ENCODE results near the gene LPP. TPM values are rescaled to one million over a fixed set of nuclear protein-coding genes. Genes with fewer than 3 reads are reported as not detected.

The LPP gene
- total RNA-seq, 3 donors from 2014 or later (not counting 1 experiment from before 2014, with no cell fraction given): 137 to 163 (median 149) TPM

DNA sequence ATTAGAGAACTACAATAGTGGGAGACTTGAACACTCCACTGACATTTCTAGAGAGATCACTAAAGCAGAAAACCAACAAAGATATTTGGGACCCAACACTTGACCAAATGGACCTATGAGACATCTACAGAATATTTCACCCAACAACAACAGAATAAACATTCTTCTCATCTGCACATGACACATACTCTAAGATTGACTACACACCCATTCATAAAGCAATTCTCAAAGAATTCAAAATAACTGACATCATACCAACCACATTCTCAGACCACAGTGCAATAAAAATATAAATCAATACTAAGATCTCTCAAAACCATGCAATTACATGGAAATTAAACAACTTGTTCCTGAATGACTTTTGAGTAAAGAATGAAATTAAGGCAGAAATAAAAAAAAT lies 473.7 kb downstream of the LPP start:
- no peaks in the 10 kb centered on the region for H3K36me3 ChIP-seq (ENCODE audit: control insufficient read depth, insufficient read depth, low read length)
- no peaks in the 10 kb centered on the region for H3K4me1 ChIP-seq (ENCODE audit: control insufficient read depth, insufficient read depth, low read length)
- H3K9me3 Mint-ChIP-seq: no peaks in the 10 kb centered on the region
- intact Hi-C loops (cut with micrococcal nuclease): no loop called here
- no peak overlapping the region for H3K27ac ChIP-seq (ENCODE audit: low read length)
- H3K9me3 ChIP-seq (ENCODE audit: control insufficient read depth, insufficient read depth, low read length): no peaks in the 10 kb centered on the region
- H3K36me3 Mint-ChIP-seq: no peaks in the 10 kb centered on the region
- H3K4me1 Mint-ChIP-seq: peaks cover 0 to 15% of the 10 kb centered on the region in 2 donors
- TF ChIP-seq, protein P1, sequence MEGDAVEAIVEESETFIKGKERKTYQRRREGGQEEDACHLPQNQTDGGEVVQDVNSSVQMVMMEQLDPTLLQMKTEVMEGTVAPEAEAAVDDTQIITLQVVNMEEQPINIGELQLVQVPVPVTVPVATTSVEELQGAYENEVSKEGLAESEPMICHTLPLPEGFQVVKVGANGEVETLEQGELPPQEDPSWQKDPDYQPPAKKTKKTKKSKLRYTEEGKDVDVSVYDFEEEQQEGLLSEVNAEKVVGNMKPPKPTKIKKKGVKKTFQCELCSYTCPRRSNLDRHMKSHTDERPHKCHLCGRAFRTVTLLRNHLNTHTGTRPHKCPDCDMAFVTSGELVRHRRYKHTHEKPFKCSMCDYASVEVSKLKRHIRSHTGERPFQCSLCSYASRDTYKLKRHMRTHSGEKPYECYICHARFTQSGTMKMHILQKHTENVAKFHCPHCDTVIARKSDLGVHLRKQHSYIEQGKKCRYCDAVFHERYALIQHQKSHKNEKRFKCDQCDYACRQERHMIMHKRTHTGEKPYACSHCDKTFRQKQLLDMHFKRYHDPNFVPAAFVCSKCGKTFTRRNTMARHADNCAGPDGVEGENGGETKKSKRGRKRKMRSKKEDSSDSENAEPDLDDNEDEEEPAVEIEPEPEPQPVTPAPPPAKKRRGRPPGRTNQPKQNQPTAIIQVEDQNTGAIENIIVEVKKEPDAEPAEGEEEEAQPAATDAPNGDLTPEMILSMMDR (IDR thresholded peaks at IDR 0.05): no peak
- no peak overlapping the region for H3K4me3 ChIP-seq (ENCODE audit: low read length)
- no peak for ATAC-seq
- H3K4me3 Mint-ChIP-seq: no peak overlapping the region
- DNase-seq: no peak
- H3K27ac Mint-ChIP-seq: no peak overlapping the region
- no peaks in the 10 kb centered on the region for H3K27me3 Mint-ChIP-seq (ENCODE audit: low read depth in 2 of 2)
- no peaks in the 10 kb centered on the region for H3K27me3 ChIP-seq (ENCODE audit: control insufficient read depth, insufficient read depth, low read length)

DNA sequence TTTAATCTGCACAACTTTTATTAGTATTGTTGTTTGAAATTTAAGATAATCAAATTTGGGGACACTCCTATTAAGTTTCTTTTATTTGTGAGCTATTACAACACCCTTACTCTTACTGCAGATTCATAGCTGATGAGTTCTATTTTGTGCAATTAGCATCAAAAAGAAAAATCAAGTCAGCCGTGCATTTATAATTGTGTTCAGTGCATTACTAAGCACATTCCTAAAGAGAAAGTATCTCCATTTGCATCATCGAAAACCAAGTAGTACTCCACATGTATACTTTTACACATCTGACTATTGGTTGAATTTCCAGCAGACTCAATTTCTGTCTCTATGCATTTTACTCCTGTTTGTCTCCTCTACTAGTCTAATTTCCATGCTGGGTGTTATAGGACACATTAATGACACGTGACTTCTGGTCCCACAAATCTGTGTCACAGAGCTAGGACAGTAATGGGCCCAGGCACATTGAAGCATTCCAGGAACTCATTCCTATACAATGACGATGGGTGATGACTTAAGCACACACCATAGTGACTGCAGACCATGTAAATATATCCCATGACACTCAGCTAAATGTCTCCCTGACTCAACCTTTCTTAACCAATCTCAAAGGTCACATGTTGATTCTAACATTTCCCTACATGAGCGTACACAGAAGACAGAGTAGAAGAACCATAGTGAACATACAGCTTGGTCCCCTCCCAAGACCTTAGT lies 477.5 kb downstream of the LPP start:
- H3K4me1 ChIP-seq (ENCODE audit: control insufficient read depth, insufficient read depth, low read length): no peaks in the 10 kb centered on the region
- WGBS (ENCODE audit: insufficient coverage): 94% methylated on average over 5 of the region's 5 CpGs
- no peaks in the 10 kb centered on the region for H3K27me3 ChIP-seq (ENCODE audit: control insufficient read depth, insufficient read depth, low read length)
- H3K36me3 Mint-ChIP-seq: no peaks in the 10 kb centered on the region
- H3K27ac ChIP-seq (ENCODE audit: low read length): no peak overlapping the region
- H3K27me3 Mint-ChIP-seq (ENCODE audit: low read depth in 2 of 2): no peaks in the 10 kb centered on the region
- TF ChIP-seq, protein P1 (IDR thresholded peaks at IDR 0.05): no peak
- H3K4me3 Mint-ChIP-seq: no peak overlapping the region
- no peaks in the 10 kb centered on the region for H3K9me3 Mint-ChIP-seq
- no peak overlapping the region for H3K4me3 ChIP-seq (ENCODE audit: low read length)
- no peak overlapping the region for H3K27ac Mint-ChIP-seq
- H3K4me1 Mint-ChIP-seq: peaks cover 7 to 10% of the 10 kb centered on the region in 2 donors
- ATAC-seq (no peak), DNase-seq (no peak)
- H3K36me3 ChIP-seq (ENCODE audit: control insufficient read depth, insufficient read depth, low read length): no peaks in the 10 kb centered on the region
- intact Hi-C loops (cut with micrococcal nuclease): no loop called here
- no peaks in the 10 kb centered on the region for H3K9me3 ChIP-seq (ENCODE audit: control insufficient read depth, insufficient read depth, low read length)

DNA sequence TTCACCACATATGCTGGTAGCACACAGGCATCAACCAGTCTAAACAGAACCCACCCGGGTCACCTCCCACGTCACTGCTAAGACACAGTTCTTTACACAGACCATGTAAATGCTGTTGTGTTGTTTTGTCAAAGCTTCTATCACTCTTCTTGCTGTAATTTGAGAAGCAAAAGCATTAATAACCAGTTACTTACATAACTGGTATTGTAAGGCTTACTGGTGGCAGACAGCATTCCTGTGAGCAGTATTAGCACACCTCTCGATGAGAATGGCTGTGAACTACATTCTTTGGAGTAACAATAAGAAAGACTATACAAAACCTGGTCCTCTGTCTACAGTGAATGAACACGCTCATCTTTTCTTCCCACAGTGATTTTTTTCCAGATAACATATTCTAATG lies 479.2 kb downstream of the LPP start:
- Mint-ChIP-seq H3K4me1 (peaks cover 4 to 7% of the 10 kb centered on the region in 2 donors), H3K9me3 (no peaks in the 10 kb centered on the region), H3K4me3 (no peak overlapping the region), H3K27me3 (ENCODE audit: low read depth in 2 of 2) (no peaks in the 10 kb centered on the region), H3K27ac (no peak overlapping the region), H3K36me3 (no peaks in the 10 kb centered on the region)
- ATAC-seq (no peak), DNase-seq (no peak)
- Histone ChIP-seq H3K27ac (ENCODE audit: low read length) (no peak overlapping the region), H3K9me3 (ENCODE audit: control insufficient read depth, insufficient read depth, low read length) (no peaks in the 10 kb centered on the region), H3K27me3 (ENCODE audit: control insufficient read depth, insufficient read depth, low read length) (no peaks in the 10 kb centered on the region), H3K4me1 (ENCODE audit: control insufficient read depth, insufficient read depth, low read length) (no peaks in the 10 kb centered on the region), H3K36me3 (ENCODE audit: control insufficient read depth, insufficient read depth, low read length) (no peaks in the 10 kb centered on the region), H3K4me3 (ENCODE audit: low read length) (no peak overlapping the region)
- TF ChIP-seq, protein P1 (IDR thresholded peaks at IDR 0.05): no peak
- intact Hi-C loops (cut with micrococcal nuclease): no loop called here
- 100% methylated on average over 3 of the region's 4 CpGs for WGBS (ENCODE audit: insufficient coverage)

DNA sequence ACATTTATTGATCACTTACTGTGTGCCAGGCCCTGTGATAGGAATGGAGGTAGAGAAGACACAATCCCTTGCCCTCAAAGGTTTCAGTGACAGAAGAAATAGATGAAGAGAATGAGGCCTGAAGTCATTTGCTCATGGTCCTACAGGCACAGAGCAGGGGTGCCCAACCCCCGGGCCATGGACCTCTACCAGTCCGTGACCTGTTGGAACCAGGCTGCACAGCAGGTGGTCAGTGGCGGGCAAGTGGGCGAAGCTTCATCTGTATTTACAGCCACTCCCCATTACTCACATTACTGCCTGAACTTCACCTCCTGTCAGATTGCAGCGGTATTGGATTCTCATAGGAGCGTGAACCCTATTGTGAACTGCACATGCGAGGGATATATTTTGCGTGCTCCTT lies 480.3 kb downstream of the LPP start:
- DNase-seq: no peak
- intact Hi-C loops (cut with micrococcal nuclease): no loop called here
- 97% methylated on average over 8 of the region's 8 CpGs for WGBS (ENCODE audit: insufficient coverage)
- Histone ChIP-seq H3K4me3 (ENCODE audit: low read length) (no peak overlapping the region), H3K4me1 (ENCODE audit: control insufficient read depth, insufficient read depth, low read length) (no peaks in the 10 kb centered on the region), H3K27me3 (ENCODE audit: control insufficient read depth, insufficient read depth, low read length) (no peaks in the 10 kb centered on the region), H3K27ac (ENCODE audit: low read length) (no peak overlapping the region), H3K9me3 (ENCODE audit: control insufficient read depth, insufficient read depth, low read length) (no peaks in the 10 kb centered on the region), H3K36me3 (ENCODE audit: control insufficient read depth, insufficient read depth, low read length) (no peaks in the 10 kb centered on the region)
- no peaks in the 10 kb centered on the region for H3K27me3 Mint-ChIP-seq (ENCODE audit: low read depth in 2 of 2)
- no peak for ATAC-seq
- TF ChIP-seq, protein P1 (IDR thresholded peaks at IDR 0.05): no peak
- no peaks in the 10 kb centered on the region for H3K9me3 Mint-ChIP-seq
- H3K4me3 Mint-ChIP-seq: no peak overlapping the region
- H3K36me3 Mint-ChIP-seq: no peaks in the 10 kb centered on the region
- peaks cover 4 to 7% of the 10 kb centered on the region in 2 donors for H3K4me1 Mint-ChIP-seq
- H3K27ac Mint-ChIP-seq: no peak overlapping the region
